Measurements from ENCODE around the gene STK17B. TPM values are rescaled to one million over a fixed set of nuclear protein-coding genes. Genes with fewer than 3 reads are reported as not detected.
"Not testable (repeated sequence)": the region's sequence is repeated elsewhere in the genome, so short reads cannot be mapped to it uniquely, and the experiment has no call there.

The STK17B gene
- total and polyA plus RNA-seq, 2 donors (not counting 1 experiment from before 2014, with no cell fraction given): 39.0 to 43.1 TPM

DNA sequence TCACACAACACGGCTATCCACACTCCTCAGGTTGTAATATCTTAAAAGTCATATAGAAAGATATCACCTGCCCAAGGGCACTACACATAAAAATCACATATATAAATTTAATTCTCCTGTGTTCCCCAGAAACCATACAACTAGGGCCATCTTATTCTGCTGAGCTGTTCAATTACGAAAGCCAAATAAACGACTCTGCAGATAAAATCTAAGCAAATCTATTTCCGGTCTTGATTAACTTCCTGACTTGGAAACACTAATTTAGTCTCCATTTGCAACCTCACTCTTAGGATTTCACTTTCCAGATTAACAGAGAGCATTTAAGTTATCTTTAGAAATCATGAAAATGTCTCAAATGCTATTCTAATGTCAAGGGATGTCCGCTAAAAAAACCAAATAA, 23.9 kb upstream of the STK17B start:
- DNase-seq (ENCODE audit: low read depth in 2 of 2): no peak
- H3K4me3 ChIP-seq (replicated peaks in 1 of 4; ENCODE audit: control extremely low read depth in 1 of 4, insufficient read depth in 1 of 4, low read depth in 3 of 4, low read length in 4 of 4): no peak overlapping the region
- H3K36me3 ChIP-seq (ENCODE audit: control insufficient read depth, insufficient read depth, low read length): no peaks in the 10 kb centered on the region
- H3K9ac ChIP-seq (ENCODE audit: insufficient read depth, low read length): no peak overlapping the region
- H4K20me1 ChIP-seq (ENCODE audit: control insufficient read depth, extremely low read depth, insufficient read depth, low read length): no peaks in the 10 kb centered on the region
- H3K4me2 ChIP-seq (ENCODE audit: extremely low read depth, insufficient read depth, low read length): no peak overlapping the region
- H2AFZ ChIP-seq (ENCODE audit: low read length): no peak overlapping the region
- no peak overlapping the region for H3K27ac ChIP-seq (ENCODE audit: insufficient read depth, low read length)
- H3K79me2 ChIP-seq (ENCODE audit: control insufficient read depth, insufficient read depth, low read length): no peaks in the 10 kb centered on the region
- no peak for TF ChIP-seq EZH2 (IDR thresholded peaks at IDR 0.05; ENCODE audit: low read length, missing control alignments)
- H3K9me3 ChIP-seq (ENCODE audit: control insufficient read depth, insufficient read depth, low read depth, low read length): no peaks in the 10 kb centered on the region
- no peaks in the 10 kb centered on the region for H3K27me3 ChIP-seq (ENCODE audit: control insufficient read depth, insufficient read depth, low read length)
- no peaks in the 10 kb centered on the region for H3K4me1 ChIP-seq (ENCODE audit: control insufficient read depth, extremely low read depth, insufficient read depth, low read length)

GRCh38 chr2:196191541-196191940, 20.2 kb upstream of the STK17B start:
- Histone ChIP-seq H3K9ac (ENCODE audit: insufficient read depth, low read length) (no peak overlapping the region), H3K27ac (ENCODE audit: insufficient read depth, low read length) (no peak overlapping the region), H3K79me2 (ENCODE audit: control insufficient read depth, insufficient read depth, low read length) (no peaks in the 10 kb centered on the region), H3K27me3 (ENCODE audit: control insufficient read depth, insufficient read depth, low read length) (no peaks in the 10 kb centered on the region), H3K4me1 (ENCODE audit: control insufficient read depth, extremely low read depth, insufficient read depth, low read length) (no peaks in the 10 kb centered on the region), H3K4me2 (ENCODE audit: extremely low read depth, insufficient read depth, low read length) (no peak overlapping the region), H4K20me1 (ENCODE audit: control insufficient read depth, extremely low read depth, insufficient read depth, low read length) (no peaks in the 10 kb centered on the region), H2AFZ (ENCODE audit: low read length) (no peak overlapping the region), H3K36me3 (ENCODE audit: control insufficient read depth, insufficient read depth, low read length) (no peaks in the 10 kb centered on the region), H3K4me3 (replicated peaks in 1 of 4; ENCODE audit: control extremely low read depth in 1 of 4, insufficient read depth in 1 of 4, low read depth in 3 of 4, low read length in 4 of 4) (no peak overlapping the region), H3K9me3 (ENCODE audit: control insufficient read depth, insufficient read depth, low read depth, low read length) (no peaks in the 10 kb centered on the region)
- peak in 1 of 2 donors; percentile 6 for DNase-seq (ENCODE audit: low read depth in 2 of 2)
- TF ChIP-seq EZH2 (IDR thresholded peaks at IDR 0.05; ENCODE audit: low read length, missing control alignments) (no peak), CTCF (conservative IDR thresholded peaks at IDR 0.05 in 1 of 2, IDR thresholded peaks at IDR 0.05 in 1 of 2; ENCODE audit: low read depth in 1 of 2, low read length in 2 of 2) (no peak)

DNA sequence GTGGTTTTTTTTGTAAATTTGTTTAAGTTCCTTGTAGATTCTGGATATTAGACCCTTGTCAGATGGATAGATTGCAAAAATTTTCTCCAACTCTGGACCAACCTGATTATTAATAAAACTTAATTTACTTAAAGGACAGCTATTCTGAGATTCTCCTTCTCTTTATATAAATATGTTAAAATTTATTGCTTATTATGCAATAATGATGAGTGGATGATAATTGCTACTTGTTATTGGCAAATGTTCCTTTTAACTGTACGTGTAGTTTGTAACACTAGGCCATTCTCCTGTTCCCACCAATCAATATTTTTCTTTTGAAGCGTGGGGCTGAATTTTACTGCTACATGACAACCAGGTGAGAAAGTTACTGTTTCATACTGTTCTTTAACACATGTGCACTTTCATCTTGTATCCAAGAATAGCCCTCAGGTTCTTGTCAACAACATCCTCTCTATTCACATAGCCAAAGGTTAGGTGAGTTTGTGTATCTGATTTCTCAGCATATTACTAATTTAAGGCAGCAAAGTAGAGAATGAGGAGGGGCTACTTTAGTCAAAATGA, 16.6 kb upstream of the STK17B start:
- no peaks in the 10 kb centered on the region for H3K4me1 ChIP-seq (ENCODE audit: control insufficient read depth, extremely low read depth, insufficient read depth, low read length)
- no peak overlapping the region for H3K9ac ChIP-seq (ENCODE audit: insufficient read depth, low read length)
- no peaks in the 10 kb centered on the region for H3K36me3 ChIP-seq (ENCODE audit: control insufficient read depth, insufficient read depth, low read length)
- no peaks in the 10 kb centered on the region for H4K20me1 ChIP-seq (ENCODE audit: control insufficient read depth, extremely low read depth, insufficient read depth, low read length)
- H3K79me2 ChIP-seq (ENCODE audit: control insufficient read depth, insufficient read depth, low read length): no peaks in the 10 kb centered on the region
- DNase-seq (ENCODE audit: low read depth in 2 of 2): no peak
- no peaks in the 10 kb centered on the region for H3K27me3 ChIP-seq (ENCODE audit: control insufficient read depth, insufficient read depth, low read length)
- no peaks in the 10 kb centered on the region for H3K9me3 ChIP-seq (ENCODE audit: control insufficient read depth, insufficient read depth, low read depth, low read length)
- no peak overlapping the region for H3K4me3 ChIP-seq (replicated peaks in 1 of 4; ENCODE audit: control extremely low read depth in 1 of 4, insufficient read depth in 1 of 4, low read depth in 3 of 4, low read length in 4 of 4)
- no peak overlapping the region for H3K27ac ChIP-seq (ENCODE audit: insufficient read depth, low read length)
- no peak overlapping the region for H3K4me2 ChIP-seq (ENCODE audit: extremely low read depth, insufficient read depth, low read length)
- H2AFZ ChIP-seq (ENCODE audit: low read length): no peak overlapping the region
- TF ChIP-seq CTCF (conservative IDR thresholded peaks at IDR 0.05 in 1 of 2, IDR thresholded peaks at IDR 0.05 in 1 of 2; ENCODE audit: low read depth in 1 of 2, low read length in 2 of 2): no peak
- no peak for TF ChIP-seq EZH2 (IDR thresholded peaks at IDR 0.05; ENCODE audit: low read length, missing control alignments)

- not testable (repeated sequence) for H3K79me2 ChIP-seq (ENCODE audit: control insufficient read depth, insufficient read depth, low read length); H3K27me3 ChIP-seq (ENCODE audit: control insufficient read depth, insufficient read depth, low read length); H3K27ac ChIP-seq (ENCODE audit: insufficient read depth, low read length); DNase-seq (ENCODE audit: low read depth in 2 of 2); H3K9ac ChIP-seq (ENCODE audit: insufficient read depth, low read length); H2AFZ ChIP-seq (ENCODE audit: low read length); H3K4me2 ChIP-seq (ENCODE audit: extremely low read depth, insufficient read depth, low read length); H3K4me3 ChIP-seq (replicated peaks in 1 of 4; ENCODE audit: control extremely low read depth in 1 of 4, insufficient read depth in 1 of 4, low read depth in 3 of 4, low read length in 4 of 4); H4K20me1 ChIP-seq (ENCODE audit: control insufficient read depth, extremely low read depth, insufficient read depth, low read length); H3K4me1 ChIP-seq (ENCODE audit: control insufficient read depth, extremely low read depth, insufficient read depth, low read length); H3K36me3 ChIP-seq (ENCODE audit: control insufficient read depth, insufficient read depth, low read length); H3K9me3 ChIP-seq (ENCODE audit: control insufficient read depth, insufficient read depth, low read depth, low read length)
These were observed 15.9 kb upstream of the STK17B start for GRCh38 chr2:196187175-196187700.

Data from fibroblast of lung (primary cell).